ENCODE measurements around the gene SLC38A3.

Gene SLC38A3

DNA sequence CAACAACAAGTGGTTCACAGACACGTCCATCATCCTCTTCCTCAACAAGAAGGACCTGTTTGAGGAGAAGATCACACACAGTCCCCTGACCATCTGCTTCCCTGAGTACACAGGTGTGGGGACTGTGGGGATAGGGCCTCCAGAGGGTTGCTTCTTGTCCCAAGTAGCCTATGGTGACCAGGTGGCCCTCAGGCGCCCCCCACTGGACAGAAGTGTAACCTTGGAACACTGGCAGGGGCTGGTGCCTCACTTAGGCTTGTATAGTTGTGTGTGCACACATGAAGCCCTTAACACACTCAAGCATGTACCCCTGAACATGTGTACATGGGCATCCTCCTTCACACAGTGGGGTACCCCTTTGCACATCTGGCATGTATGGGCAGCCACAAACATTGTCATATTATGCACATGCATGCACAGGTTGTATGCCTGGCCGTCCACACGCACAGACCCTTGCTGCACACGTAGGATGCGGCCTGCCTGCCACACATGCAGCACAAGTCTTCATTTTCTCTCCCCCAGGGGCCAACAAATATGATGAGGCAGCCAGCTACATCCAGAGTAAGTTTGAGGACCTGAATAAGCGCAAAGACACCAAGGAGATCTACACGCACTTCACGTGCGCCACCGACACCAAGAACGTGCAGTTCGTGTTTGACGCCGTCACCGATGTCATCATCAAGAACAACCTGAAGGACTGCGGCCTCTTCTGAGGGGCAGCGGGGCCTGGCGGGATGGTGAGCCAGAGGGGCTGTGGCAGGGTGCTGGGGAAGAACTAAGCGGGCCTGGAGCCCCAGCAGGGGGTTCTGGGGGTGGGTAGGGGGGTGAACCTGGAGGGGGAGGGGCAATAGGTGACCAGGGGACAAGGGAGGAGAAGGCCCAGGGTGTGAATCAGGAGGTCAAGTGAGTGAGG lies 52.2 kb downstream of the SLC38A3 start:
- TF ChIP-seq, protein P1, sequence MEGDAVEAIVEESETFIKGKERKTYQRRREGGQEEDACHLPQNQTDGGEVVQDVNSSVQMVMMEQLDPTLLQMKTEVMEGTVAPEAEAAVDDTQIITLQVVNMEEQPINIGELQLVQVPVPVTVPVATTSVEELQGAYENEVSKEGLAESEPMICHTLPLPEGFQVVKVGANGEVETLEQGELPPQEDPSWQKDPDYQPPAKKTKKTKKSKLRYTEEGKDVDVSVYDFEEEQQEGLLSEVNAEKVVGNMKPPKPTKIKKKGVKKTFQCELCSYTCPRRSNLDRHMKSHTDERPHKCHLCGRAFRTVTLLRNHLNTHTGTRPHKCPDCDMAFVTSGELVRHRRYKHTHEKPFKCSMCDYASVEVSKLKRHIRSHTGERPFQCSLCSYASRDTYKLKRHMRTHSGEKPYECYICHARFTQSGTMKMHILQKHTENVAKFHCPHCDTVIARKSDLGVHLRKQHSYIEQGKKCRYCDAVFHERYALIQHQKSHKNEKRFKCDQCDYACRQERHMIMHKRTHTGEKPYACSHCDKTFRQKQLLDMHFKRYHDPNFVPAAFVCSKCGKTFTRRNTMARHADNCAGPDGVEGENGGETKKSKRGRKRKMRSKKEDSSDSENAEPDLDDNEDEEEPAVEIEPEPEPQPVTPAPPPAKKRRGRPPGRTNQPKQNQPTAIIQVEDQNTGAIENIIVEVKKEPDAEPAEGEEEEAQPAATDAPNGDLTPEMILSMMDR (IDR thresholded peaks at IDR 0.05; ENCODE audit: insufficient read depth, low read depth, low read length, missing control alignments), result peak; percentile 57
- H3K4me3 ChIP-seq (ENCODE audit: low read length), result no peak overlapping the region
- peak; percentile 57 for DNase-seq (ENCODE audit: low read depth)

DNA sequence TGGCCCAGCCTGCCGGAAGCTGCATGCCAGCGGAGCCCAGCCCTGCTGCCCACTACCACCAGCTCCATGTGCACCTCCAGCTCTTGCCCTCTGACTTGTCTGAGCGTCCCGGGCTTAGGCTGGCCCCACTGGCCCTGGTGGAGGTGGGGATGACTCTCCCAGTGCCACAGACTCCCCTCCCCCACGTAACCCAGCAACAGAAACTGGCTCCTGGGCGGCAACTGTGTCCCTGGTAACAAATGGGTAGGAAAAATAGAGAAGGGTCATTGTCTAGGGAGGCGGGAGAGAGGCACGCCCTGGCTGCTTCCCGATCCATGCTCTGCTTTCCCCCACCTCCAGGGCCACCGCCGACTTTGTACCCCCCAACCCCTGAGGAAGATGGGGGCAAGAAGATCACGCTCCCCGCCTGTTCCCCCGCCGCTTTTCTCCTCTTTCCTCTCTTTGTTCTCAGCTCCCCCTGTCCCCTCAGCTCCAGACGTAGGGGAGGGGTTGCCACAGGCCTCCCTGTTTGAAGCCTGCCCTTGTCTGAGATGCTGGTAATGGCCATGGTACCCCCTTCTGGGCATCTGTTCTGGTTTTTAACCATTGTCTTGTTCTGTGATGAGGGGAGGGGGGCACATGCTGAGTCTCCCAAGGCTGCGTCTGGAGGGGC lies 53.1 kb downstream of the SLC38A3 start:
- TF ChIP-seq, protein P1 (IDR thresholded peaks at IDR 0.05; ENCODE audit: insufficient read depth, low read depth, low read length, missing control alignments), result no peak
- DNase-seq (ENCODE audit: low read depth), result no peak
- no peak overlapping the region for H3K4me3 ChIP-seq (ENCODE audit: low read length)

DNA sequence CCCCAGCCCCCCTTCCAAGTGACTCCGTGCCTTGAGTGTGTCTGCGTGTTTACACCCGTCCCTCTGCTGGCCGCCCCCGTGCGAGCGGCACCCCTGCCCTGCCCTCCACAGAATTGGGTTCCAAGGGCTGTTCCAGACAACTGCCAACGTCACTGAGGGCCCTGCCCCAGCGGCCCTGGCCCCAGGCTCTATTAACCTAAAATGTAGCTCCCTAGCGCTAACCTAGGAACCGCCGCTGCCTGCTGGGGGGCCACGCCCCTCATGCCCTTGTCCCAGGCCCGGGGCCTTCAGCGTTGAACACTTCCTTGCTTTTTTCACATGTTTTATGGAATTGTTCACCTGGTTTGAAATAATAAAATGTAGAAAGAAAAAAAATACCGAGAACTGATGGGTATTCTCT lies 53.9 kb downstream of the SLC38A3 start:
- DNase-seq (ENCODE audit: low read depth), result no peak
- TF ChIP-seq, protein P1 (IDR thresholded peaks at IDR 0.05; ENCODE audit: insufficient read depth, low read depth, low read length, missing control alignments), result no peak
- H3K4me3 ChIP-seq (ENCODE audit: low read length), result no peak overlapping the region

DNA sequence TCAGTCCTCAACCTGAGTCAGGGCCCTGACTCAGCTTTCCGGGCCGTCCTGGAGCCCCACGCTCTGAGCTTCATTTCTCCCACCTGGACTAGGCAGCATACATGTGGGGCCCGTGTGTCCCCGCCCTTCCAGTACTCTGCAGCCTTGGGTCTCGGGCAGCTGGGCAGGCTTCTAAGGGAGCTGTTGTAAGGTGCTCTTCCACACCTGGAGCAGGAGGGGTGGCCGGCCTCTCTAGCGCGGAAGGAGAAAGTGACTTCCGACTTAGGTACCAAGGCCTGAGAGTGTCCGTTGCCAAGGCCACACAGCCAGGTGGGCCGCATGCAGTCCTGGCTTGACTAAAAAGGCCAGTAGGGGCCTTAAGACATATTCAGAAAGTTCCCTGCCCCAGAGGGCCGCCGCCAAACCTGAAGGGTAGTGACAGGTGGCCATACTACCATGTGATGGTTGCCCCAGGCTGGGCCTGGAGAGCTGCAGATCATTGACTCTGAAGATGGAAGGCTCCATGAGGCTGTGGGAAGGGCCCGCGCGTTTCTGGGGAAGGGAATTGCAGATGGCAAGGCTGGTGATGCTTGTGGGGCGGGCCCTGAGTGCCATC lies 54.5 kb downstream of the SLC38A3 start:
- DNase-seq (ENCODE audit: low read depth), result no peak
- TF ChIP-seq, protein P1 (IDR thresholded peaks at IDR 0.05; ENCODE audit: insufficient read depth, low read depth, low read length, missing control alignments), result no peak
- no peak overlapping the region for H3K4me3 ChIP-seq (ENCODE audit: low read length)

DNA sequence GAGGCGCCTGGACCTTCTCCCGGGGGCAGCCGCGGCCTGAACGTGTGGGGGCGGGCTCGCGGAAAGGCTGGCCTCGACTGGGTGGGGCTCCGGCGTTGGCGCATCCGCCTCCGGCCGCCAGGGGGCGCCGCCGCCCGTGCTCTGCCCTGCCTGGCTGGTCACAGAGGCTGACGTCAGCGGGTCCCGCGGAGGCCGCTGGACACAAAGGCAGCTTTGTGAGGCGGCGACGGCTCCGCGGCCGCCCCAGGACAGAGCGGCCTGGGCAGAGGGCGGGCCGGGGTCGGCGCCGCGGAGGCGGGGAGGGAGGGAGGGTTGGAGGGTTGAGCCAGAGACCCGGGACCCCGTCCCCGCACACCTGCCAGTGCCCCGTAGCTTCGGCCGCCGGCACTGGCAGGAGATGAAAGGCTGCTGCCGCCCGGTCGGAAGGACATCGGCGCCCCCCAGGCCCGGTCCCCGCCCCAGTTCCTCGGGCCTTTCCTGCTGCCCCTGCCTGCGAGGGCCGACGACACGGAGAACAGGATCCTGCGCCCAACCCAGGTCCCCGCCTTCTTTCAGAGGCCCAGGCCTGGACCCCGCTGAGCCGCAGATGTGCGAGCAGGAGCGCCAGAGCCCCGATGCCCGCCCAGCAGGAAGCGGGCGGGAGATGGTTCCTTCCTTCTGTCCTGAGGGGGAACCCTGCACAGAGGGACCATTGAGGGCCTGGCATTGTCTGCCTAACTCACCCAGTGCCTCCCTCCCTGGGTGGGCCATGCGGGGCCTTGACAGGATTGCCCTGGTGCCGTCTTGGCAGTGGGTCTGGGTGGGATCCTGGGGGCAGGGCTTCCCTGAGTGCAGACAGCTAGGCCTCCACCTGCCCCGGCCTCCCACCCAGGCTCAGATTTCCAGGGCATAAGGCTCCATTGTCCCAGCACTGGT lies 55.2 kb downstream of the SLC38A3 start:
- TF ChIP-seq, protein P1 (IDR thresholded peaks at IDR 0.05; ENCODE audit: insufficient read depth, low read depth, low read length, missing control alignments), result peak; percentile 48
- DNase-seq (ENCODE audit: low read depth), result peak; percentile 86
- H3K4me3 ChIP-seq (ENCODE audit: low read length), result peak overlapping the region; percentile 44

DNA sequence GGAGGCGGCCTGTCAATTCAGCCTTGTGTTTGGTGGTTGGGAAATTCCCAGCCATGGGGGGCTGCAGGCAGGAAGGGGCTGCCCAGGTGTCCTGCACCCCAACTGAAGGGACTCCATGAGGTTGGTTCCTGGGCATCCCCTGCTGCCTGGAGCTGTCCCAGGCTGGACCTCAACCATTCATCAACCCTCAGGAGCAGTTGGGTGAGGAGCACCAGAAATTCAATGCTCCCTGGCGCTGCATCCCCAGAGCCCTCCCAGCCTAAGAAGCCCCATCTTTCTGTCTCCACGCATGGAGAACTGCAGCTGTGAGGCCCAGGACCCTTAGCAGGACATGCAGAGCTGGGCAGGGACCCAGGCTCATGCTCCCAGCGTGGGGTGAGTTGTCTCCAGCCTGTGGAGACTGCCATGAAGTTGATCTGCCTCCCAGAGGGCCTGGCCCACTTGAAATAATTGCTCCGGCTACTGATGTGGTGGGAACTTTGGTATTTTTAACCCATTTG lies 55.9 kb downstream of the SLC38A3 start:
- H3K4me3 ChIP-seq (ENCODE audit: low read length), result peak overlapping the region; percentile 44
- TF ChIP-seq, protein P1 (IDR thresholded peaks at IDR 0.05; ENCODE audit: insufficient read depth, low read depth, low read length, missing control alignments), result no peak
- DNase-seq (ENCODE audit: low read depth), result no peak
